HG03442 (cell line): ENCODE results near the gene RAB30.
"Not testable (repeated sequence)": the region's sequence is repeated elsewhere in the genome, so short reads cannot be mapped to it uniquely, and the experiment has no call there.

Experiments
- ATAC-seq: cut with Tn5 transposase; IDR thresholded peaks from one replicate; pipeline ENCODE4 v1.9.1; 2021; ENCODE audit warnings: mild to moderate bottlenecking, moderate library complexity; ENCODE audit not compliant: unreplicated experiment

Gene RAB30

DNA sequence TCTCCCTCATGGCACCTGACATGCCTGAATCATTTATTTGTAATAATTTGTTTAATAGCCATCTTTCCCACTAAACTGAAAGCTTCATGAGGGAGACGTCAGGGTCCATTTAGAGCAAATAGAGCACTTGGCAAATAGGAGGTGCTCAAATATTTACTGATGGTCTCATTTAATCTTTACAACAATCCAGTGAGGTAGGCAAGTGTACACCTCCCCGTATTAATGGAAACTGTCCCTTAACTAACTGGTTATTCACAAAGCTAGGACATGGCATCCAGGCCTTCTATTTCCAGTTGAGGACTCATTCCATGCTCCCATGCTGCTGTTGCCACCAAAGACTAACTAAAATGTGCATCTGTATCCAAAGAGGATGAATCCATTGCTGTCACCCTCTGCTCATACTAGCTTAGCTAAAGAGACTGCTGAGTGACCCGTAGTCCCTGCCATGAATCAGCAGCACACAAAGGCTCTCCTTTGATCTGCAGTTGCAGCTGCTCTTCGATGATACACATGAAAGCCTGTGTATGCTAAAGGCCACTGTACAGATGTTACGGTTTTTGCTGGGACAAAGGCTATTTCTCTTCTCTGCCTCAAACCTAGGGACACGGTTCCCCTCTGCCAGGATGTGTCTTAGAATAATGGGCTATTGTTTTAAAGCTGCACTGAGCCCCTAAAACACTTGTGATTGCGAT, 82.6 kb downstream of the RAB30 start:
- no peak for ATAC-seq

DNA sequence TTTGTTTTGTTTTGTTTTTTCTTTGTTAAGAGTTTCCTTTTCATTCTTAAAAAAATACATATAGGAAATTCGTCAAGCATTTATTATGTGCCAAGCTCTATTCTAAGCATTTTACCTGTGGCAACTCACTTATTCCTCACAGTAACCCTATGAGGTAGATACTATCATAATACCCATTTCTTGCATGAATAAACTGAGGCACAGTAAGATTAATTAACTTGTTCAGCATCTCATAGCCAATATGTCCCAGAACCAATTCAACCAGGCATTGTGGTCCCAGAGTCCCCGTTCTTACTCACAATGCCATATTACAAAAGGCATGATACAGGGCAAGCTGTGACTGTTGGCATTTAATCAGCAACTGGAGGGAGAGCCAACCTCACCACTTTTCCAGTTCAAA, 83.7 kb downstream of the RAB30 start:
- ATAC-seq = no peak

DNA sequence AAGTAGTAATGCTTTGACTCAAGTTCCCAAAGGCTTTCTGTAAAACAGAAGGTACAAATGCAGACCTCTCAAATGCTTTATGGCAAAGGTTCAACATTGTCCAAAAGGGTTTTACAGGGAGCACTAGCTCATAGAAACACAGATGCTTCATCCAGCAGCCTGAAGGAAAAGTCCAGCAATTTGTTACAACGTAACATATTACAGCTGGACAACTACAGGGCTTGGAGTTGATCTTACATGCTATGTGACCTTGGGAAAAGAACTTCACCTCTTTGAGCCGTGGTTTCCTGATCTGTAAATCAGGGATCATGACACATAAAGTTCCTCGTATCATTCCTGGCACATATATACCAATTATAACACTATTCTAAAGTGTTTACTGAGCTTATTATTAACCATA, 85.3 kb downstream of the RAB30 start:
- no peak for ATAC-seq

DNA sequence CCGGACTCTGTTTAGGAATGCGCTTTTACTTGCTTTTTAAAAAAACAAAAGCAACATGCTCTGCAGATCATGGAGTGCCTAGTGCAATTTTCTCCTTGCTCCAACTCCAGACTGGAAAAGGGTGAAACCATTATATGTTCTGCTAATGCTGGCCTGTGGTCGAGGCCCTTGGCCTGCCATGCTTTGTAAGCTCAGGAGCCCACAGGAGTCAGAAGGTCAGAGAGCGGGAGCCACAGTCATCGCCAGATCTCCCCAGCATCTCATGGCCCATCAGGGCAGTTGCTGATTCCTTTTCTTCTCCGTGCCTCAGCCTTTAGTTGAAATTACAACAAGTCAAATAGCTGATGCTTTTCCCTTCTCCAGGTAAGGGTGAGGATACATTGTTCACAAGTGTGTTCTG, 89.8 kb downstream of the RAB30 start:
- ATAC-seq = no peak

DNA sequence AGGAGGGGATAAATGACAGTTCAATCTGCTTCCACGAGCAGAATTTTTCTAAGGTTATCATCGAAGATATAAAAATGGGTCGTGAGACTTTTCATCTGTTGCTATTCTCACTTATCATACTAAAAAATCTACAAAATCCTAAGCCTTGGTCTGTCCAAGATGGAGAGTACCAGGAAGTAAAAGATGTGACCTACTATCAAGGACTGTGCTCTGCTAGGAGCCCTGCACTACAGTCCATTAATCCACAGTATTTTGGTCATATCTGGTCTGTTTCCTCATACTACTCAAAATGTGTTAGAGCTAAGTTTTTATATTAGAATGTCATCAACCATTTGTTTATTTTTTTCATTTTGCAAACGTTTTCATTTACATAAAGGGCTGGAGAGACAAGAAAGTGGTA, 90.8 kb downstream of the RAB30 start:
- no peak for ATAC-seq

DNA sequence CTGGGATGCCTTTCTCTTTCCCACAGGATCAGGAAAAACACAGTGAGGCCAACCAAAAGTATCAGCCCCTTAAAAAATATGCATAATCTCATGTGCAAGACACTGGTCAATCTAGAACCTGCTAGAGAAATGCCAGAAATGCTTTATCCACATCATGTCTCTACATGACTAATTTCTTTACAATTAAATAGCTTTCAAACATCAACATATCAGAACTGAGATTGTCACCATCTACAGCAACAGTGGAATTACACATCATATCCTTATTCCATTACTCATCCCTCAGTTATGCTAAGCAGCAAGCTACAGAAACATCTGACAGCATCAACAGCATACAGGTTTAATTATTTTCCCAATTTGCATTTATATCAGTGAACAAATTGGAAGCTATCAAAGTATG, 91.4 kb downstream of the RAB30 start:
- no peak for ATAC-seq

DNA sequence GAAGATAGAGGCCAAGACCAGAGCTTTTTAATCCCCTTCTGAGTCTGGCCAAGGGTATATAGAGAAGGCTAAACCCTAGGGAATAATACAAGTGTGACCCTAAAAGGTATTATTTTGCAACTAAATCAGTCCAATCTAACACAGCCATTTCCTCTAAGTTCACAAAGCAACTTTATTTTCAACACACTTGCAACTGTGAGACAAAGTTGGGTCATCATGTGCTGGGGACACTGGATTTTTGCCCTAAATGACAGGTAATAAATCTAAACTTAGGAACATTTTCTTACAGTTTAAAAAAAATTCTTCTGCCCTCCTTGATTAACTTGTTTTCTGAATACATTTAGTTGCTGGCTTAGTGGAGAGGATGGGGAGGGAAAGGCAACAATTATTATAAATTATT, 91.9 kb downstream of the RAB30 start:
- ATAC-seq = no peak

DNA sequence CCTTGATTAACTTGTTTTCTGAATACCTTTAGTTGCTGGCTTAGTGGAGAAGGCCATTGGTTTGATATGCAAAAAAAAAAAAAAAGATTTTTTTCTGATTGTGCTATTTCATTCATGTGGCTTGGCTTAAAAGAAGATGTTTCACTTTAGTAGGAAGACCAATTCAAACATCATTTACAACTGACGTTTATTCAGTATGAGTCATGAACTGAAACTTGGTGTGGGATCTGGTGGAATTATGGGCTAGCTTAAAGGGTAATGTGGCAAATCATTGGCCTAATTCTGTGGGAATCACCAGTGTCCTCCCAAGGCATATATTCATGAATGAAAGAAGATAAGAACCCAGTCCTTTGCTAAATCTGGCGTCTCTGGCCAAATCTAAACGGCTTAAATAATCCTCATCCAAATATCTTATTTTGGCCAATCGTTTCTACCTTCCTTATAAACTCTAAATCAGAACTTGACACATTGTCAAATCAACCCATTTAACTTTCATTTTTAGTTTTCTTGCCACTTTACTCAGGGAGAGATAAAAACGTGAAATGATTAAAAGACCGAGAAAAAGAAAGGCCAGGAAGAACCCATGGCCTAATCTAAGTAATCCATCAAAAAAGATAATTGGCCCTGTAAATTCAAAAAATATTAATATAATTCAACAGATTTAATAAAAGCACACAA, 93.1 kb downstream of the RAB30 start:
- peak; percentile 72 for ATAC-seq

DNA sequence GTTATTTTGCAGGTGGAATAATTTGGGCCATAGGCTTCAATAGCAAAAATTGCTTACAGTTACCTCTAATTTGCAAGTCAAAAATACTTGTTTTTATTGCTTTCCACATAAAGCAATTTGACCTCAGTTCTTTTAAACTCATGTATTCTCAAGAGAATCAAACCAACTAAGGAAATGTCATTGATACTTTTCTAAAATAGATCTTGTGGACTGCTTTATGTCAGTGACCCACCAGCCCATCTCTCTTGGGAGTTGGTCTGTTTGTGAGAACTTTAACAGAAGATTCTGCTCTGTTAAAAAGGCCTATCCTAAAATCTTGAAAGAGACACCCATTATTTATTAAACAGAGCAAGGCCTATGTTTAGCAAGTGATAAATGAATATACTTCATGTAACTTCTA, 94.9 kb downstream of the RAB30 start:
- no peak for ATAC-seq

DNA sequence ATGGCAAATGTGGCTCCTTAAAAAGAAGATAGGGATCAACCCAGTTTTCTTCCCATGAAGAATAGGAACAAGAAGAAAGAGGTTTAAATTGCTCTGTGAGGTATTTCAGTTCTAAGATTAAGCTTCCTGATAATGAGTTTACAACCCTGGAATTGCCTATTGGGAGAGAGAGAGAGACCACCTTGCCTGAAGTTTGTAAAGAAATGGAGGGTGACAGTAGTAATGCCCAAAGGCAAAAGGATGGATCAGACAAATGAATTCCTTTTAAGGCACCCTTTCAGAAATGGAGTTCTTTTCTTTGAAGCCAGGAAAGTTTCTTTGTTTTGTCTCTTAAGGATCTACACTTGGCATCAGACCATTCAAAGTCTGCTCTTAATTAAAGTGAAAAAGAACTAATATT, 95.8 kb downstream of the RAB30 start:
- ATAC-seq = no peak

DNA sequence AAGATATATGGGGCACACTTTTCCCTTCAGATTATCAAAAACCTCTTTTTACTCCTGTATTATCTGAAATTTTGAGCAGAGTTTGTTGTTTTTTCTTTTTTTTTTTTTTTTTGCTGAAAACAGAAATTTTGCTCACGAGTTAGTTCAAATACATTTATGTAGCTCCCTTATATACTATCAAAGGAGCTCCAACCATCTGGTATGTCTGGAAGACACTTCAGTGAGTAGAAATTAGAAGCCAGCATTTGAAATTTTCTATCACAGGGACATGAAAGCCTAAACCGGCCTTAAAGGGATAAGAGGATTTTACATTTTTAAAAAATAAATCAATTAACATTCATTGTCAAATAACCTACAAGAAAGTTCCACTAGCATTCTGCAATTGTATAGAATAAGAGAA, 96.8 kb downstream of the RAB30 start:
- ATAC-seq = no peak

DNA sequence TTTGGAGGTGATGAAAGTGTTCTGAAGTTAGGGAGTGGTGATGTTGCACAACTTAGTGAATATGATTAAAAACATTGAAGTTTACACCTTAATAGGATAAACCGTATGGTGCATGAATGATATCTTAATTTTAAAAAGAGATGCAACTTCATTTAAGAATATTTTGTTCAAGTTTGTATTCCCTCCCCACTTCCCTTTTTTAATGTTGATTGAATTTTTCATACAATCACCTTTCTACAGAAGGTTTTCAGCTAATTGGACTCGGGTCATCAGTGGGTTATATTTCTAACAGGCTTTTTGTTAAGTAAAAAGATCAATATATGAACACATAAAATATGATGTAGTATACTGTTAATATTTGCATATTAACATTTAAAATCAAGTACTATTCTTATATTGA, 97.6 kb downstream of the RAB30 start:
- no peak for ATAC-seq

DNA sequence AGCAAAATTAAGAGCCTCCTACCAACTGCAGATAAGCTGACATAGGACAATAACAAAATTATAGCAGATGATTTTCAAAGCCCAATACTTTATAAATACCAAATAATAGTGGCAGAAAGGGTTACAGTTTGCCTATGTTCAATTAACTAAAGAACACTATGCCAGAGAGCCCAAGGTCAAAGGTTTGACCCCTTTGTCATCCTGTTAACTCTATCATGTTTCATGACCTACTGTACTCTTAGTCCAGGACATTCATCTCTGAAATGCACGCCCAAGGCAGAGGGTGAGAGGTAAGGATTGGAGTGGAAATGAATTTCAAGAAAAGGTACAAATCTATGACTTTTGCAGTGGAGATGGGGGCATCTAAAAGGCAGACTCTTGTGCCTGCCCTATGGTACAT, 99.6 kb downstream of the RAB30 start:
- no peak for ATAC-seq

DNA sequence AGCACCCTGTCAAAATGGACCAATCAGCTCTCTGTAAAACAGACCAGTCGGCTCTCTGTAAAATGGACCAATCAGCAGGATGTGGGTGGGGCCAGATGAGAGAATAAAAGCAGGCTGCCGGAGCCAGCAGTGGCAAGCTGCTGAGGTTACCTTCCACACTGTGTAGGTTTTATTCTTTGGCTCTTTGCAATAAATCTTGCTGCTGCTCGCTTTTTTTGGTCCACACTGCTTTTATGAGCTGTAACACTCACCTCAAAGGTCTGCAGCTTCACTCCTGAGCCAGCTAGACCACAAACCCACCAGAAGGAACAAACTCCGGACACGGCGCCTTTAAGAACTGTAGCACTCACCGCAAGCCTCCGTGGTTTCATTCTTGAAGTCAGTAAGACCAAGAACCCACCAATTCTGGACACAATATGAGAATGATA, 100.2 kb downstream of the RAB30 start:
- ATAC-seq = not testable (repeated sequence)

DNA sequence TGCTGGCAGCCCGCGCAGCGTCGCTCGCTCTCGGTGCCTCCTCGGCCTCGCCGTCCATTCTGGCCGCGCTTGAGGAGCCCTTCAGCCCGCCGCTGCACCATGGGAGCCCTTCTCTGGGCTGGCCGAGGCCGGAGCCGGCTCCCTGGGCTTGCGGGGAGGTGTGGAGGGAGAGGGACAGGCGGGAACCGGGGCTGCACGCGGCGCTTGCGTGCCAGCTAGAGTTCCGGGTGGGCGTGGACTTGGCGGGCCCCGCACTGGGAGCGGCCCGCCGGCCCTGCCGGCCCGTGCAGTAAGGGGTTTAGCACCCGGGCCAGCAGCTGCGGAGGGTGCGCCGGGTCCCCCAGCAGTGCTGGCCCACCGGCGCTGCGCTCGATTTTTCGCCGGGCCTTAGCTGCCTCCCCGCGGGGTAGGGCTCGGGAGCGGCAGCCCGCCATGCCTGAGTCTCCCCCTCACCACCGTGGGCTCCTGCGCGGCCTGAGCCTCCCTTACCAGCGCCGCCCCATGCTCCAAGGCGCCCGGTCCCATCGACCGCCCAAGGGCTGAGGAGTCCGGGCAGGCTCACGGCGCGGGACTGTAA, 101.1 kb downstream of the RAB30 start:
- ATAC-seq = not testable (repeated sequence)

DNA sequence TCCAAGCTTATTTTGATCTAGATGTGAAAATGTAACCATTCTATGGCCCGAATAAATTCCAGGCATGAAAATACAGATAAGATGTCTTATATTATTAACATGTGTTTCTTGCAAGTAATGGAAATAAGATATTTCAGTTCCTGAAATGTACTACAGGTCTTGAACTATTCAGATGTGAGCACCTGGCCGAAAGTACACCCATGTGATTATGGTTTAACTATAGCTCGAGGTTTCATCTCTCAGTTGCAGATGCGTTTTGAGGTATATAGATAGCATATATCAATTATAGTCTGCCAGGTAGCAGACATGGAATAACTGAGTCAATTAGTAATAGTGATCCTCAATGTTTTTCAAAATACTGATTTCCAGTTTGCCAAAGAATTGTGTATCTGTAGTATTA, 101.9 kb downstream of the RAB30 start:
- ATAC-seq = peak; percentile 93

DNA sequence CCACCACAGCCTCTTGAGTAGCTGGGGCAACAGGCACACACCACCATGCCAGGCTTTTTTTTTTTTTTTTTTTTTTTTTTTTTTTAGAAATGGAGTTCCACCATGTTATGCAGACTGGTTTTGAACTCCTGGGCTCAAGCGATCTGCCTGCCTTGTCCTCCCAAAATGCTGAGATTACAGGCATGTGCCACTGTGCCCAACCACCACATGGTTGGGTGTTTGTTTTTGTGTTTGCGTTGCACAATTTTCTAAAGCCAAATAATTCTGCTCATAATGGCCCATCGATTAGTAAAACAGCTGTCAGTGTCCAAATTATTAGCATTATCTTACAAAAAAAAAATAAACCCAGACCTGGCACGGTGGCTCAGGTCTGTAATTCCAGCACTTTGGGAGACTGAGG, 104.3 kb downstream of the RAB30 start:
- ATAC-seq = no peak

DNA sequence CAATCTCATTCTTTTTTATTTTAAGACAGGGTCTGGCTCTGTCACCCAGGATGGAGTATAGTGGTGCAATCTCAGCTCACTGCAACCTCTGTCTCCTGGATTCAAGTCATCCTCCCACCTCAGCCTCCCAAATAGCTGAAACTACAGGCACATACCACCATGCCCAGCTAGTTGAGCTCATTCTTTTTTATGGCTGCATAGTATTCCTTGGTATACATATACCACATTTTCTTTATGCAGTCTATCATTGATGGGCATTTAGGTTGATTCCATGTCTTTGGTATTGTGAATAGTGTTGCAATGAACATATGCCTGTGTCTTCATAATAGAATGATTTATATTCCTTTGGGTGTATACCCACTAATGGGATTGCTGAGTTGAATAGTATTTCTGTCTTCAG, 109.7 kb downstream of the RAB30 start:
- not testable (repeated sequence) for ATAC-seq

DNA sequence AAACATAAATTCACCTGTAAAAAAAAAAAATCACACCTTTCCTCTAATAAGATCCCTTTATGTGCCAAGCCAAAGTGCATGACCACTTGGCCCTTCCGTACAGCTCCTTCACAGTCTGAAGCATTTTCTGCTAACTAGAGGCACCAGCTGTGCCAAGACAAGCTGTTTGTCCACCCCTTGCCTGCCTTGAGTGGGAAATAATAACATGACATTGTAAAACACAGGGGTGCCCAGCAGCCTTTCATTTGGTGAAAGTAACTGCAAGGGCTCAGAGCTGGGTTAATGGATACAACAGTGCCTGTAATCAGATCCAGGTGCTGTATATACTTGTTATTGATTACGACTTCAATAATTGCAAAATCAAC, 110.9 kb downstream of the RAB30 start:
- ATAC-seq = peak; percentile 12

DNA sequence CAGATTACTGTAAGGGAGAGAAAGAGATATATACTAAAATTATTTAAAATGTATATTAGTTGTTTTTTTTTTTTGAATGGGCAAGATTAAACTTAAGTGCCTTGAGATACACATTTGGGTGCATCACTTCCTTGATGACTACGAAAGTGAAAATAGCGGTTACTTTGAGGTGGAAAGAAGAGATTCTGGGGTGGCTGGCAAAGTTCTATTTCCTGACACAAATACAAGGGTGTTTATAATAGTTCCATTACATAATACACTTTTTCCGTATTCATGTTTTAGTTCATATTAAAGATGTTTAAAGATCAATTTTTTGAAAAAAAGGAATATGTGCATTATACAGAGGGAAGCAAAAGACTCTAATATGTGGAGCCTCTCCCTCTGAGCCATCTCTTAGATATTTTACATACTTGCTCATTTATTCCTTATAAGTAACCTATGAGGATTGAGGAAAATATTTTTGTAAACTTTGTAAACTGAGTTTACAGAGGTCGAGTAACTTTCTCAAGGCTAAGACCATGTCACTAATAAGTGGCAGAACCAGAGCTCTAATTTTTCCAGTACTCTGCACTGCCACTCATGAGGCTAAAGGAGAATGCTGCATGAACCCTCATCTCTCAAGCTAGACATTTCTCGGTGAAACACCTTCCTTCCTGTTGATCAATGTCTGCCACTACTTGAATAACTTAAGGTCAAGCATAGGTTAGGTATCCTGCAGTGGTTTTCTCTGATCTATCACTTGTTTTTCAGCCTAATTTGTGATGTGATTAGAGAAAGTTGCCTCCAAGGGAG, 111.5 kb downstream of the RAB30 start:
- ATAC-seq = peak; percentile 84

DNA sequence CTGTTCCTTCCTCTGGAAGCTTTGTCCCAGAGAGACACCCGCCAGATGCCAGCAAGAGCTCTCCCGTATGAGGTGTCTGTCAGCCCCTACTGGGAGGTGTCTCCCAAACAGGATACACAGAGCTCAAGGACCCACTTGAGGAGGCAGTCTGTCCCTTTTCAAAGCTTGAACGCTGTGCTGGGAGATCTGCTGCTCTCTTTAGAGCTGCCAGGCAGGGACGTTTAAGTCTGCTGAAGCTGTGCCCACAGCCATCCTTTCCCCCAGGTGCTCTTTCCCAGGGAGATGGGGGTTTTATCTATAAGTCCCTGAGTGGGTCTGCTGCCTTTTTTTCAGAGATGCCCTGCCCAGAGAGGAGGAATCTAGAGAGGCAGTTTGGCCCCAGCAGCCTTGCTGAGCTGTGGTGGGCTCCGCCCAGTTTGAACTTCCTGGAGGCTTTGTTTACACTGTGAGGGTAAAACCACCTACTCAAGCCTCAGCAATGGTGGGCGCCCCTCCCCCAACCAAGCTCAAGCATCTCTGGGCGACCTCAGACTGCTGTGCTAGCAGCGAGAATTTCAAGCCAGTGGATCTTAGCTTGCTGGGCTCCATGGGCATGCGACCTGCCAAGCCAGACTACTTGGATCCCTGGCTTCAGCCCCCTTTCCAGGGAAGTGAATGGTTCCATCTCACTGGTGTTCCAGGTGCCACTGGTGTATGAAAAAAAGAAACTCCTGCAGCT, 115.8 kb downstream of the RAB30 start:
- not testable (repeated sequence) for ATAC-seq
